ENCODE data around the gene IL23R. TPM values are rescaled to one million over a fixed set of nuclear protein-coding genes. Genes with fewer than 3 reads are reported as not detected.
"Not testable (repeated sequence)": the region's sequence is repeated elsewhere in the genome, so short reads cannot be mapped to it uniquely, and the experiment has no call there.

IL23R gene
- total RNA-seq, 2 experiments from 2014 or later: 0.23 TPM; not detected in 1

DNA sequence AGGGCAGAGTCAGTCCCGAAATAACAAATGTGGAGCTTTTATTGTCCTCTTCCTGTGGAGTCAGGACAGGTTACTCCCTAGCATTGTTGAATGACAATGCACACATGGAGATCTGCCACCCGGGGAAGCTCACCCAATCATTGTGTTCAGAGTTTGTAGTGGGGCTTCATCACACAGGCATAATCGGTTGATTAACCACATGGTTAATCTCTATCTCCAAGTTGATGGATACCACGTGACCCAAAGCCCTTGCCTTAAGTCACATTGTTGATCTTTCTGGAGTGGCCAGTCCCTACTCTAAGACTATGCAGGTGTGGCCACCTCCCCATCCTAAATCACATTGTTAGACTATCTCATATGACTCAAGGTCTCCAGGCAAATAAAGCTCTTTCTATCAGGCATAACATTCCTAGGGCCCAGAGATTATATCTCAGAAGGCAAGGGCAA is 28.9 kb upstream of the IL23R start:
- Histone ChIP-seq H4K20me1 (ENCODE audit: insufficient read depth, low read length) (no peaks in the 10 kb centered on the region), H3K27ac (ENCODE audit: low read depth, low read length, poor library complexity, severe bottlenecking) (no peak overlapping the region), H3K9me2 (ENCODE audit: insufficient read depth, low read length) (no peaks in the 10 kb centered on the region), H3K79me2 (ENCODE audit: insufficient read depth, low read depth, low read length) (no peaks in the 10 kb centered on the region), H2AFZ (ENCODE audit: low read length) (no peak overlapping the region), H3K4me3 (ENCODE audit: low read depth, low read length, poor library complexity, severe bottlenecking) (no peak overlapping the region), H3K9me3 (ENCODE audit: low read length) (no peaks in the 10 kb centered on the region), H3K4me2 (ENCODE audit: low read length) (no peak overlapping the region), H3K36me3 (ENCODE audit: insufficient read depth, low read length) (no peaks in the 10 kb centered on the region), H3K4me1 (ENCODE audit: insufficient read depth, low read length, poor library complexity, severe bottlenecking) (no peaks in the 10 kb centered on the region)
- intact Hi-C loops (cut with micrococcal nuclease; ENCODE audit: unreplicated experiment): no loop called here
- no peak for DNase-seq (ENCODE audit: low spot score)
- TF ChIP-seq EZH2phosphoT487 (IDR thresholded peaks at IDR 0.05; ENCODE audit: borderline replicate concordance, low read depth, low read length): no peak
- TF ChIP-seq, protein P1, sequence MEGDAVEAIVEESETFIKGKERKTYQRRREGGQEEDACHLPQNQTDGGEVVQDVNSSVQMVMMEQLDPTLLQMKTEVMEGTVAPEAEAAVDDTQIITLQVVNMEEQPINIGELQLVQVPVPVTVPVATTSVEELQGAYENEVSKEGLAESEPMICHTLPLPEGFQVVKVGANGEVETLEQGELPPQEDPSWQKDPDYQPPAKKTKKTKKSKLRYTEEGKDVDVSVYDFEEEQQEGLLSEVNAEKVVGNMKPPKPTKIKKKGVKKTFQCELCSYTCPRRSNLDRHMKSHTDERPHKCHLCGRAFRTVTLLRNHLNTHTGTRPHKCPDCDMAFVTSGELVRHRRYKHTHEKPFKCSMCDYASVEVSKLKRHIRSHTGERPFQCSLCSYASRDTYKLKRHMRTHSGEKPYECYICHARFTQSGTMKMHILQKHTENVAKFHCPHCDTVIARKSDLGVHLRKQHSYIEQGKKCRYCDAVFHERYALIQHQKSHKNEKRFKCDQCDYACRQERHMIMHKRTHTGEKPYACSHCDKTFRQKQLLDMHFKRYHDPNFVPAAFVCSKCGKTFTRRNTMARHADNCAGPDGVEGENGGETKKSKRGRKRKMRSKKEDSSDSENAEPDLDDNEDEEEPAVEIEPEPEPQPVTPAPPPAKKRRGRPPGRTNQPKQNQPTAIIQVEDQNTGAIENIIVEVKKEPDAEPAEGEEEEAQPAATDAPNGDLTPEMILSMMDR (conservative IDR thresholded peaks at IDR 0.05; ENCODE audit: low read length): no peak
- POLR2A ChIA-PET: interaction anchor here (0.5 to 2.4 kb wide), 3 partner anchors 13 to 1744 kb away, joined by 3 to 8 read pairs (median 3); no protein-coding TSS in a partner anchor
- CTCF ChIA-PET (ENCODE audit: unreplicated experiment): interaction anchor here (1.0 kb wide), 1 partner anchor 12 kb away, joined by 4 read pairs; no protein-coding TSS in a partner anchor
- no TSS peak for BruUV-seq (replicated peaks)

DNA sequence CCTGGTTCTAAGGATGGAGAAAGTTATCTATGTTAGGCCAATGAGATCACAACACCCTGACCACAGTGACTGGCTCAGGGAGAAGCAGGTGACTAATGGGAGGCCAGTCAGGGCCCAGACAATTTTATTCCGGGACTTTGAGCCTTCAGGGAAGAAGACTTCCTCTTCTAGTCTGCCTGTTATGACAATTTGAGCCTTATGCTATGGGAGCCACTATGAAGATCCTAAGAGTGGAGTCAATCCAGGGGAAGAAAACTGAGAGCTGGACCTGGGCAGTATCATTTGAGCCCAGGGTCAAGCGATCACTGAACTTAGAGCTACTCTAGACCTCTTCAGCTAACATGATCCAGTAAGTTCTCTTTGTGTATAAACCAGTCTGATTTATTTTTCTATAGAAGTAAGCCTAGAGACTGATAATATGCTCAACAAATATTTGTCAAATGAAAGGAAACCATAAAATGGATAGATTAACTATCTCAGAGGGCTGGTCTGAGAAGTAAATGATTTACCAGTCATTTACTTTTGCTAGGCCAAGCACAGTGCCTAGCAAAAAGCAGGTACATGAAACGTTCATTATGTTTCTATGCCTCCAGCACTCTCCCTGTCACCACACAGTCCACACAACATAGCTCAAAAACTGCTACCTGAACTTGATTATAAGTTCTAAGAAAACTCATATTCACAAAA is 27.3 kb upstream of the IL23R start:
- H4K20me1 ChIP-seq (ENCODE audit: insufficient read depth, low read length): no peaks in the 10 kb centered on the region
- no peak overlapping the region for H3K27ac ChIP-seq (ENCODE audit: low read depth, low read length, poor library complexity, severe bottlenecking)
- H3K4me2 ChIP-seq (ENCODE audit: low read length): no peak overlapping the region
- POLR2A ChIA-PET: interaction anchor here (1.0 to 1.2 kb wide), 2 partner anchors 9 to 11 kb away, joined by 3 read pairs; no protein-coding TSS in a partner anchor
- no peak overlapping the region for H3K4me3 ChIP-seq (ENCODE audit: low read depth, low read length, poor library complexity, severe bottlenecking)
- CTCF ChIA-PET (ENCODE audit: unreplicated experiment): no interaction called here
- H3K9me2 ChIP-seq (ENCODE audit: insufficient read depth, low read length): no peaks in the 10 kb centered on the region
- H3K36me3 ChIP-seq (ENCODE audit: insufficient read depth, low read length): no peaks in the 10 kb centered on the region
- DNase-seq (ENCODE audit: low spot score): no peak
- no peaks in the 10 kb centered on the region for H3K79me2 ChIP-seq (ENCODE audit: insufficient read depth, low read depth, low read length)
- BruUV-seq (replicated peaks): no TSS peak
- no peaks in the 10 kb centered on the region for H3K4me1 ChIP-seq (ENCODE audit: insufficient read depth, low read length, poor library complexity, severe bottlenecking)
- no peaks in the 10 kb centered on the region for H3K9me3 ChIP-seq (ENCODE audit: low read length)
- no peak for TF ChIP-seq EZH2phosphoT487 (IDR thresholded peaks at IDR 0.05; ENCODE audit: borderline replicate concordance, low read depth, low read length)
- TF ChIP-seq, protein P1 (conservative IDR thresholded peaks at IDR 0.05; ENCODE audit: low read length): no peak
- no peak overlapping the region; the same call in 1 of the 2 replicates for H2AFZ ChIP-seq (ENCODE audit: low read length)
- intact Hi-C loops (cut with micrococcal nuclease; ENCODE audit: unreplicated experiment): no loop called here

DNA sequence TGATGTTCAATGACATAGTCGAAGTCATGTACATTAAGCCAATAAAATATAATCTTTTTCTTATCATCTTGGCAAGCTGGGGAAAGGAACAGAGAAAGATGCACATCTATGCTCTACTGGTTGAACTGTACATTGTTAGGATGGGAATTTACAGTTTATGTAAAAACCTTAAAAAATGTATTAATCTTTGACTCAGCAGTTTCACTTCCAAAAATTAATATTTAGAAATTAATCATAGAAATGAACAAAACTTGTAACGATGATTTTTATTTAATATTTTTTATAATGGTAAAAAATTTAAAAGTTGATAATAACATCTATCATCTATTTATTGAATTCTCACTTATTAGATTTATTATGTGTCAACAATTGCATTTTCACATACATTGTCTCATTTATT is 25.8 kb upstream of the IL23R start:
- no peaks in the 10 kb centered on the region for H3K9me3 ChIP-seq (ENCODE audit: low read length)
- no peak overlapping the region for H3K27ac ChIP-seq (ENCODE audit: low read depth, low read length, poor library complexity, severe bottlenecking)
- intact Hi-C loops (cut with micrococcal nuclease; ENCODE audit: unreplicated experiment): no loop called here
- DNase-seq (ENCODE audit: low spot score): no peak
- H3K9me2 ChIP-seq (ENCODE audit: insufficient read depth, low read length): no peaks in the 10 kb centered on the region
- no peaks in the 10 kb centered on the region for H3K36me3 ChIP-seq (ENCODE audit: insufficient read depth, low read length)
- no TSS peak for BruUV-seq (replicated peaks)
- CTCF ChIA-PET (ENCODE audit: unreplicated experiment): no interaction called here
- H3K79me2 ChIP-seq (ENCODE audit: insufficient read depth, low read depth, low read length): no peaks in the 10 kb centered on the region
- no peaks in the 10 kb centered on the region for H4K20me1 ChIP-seq (ENCODE audit: insufficient read depth, low read length)
- H3K4me2 ChIP-seq (ENCODE audit: low read length): no peak overlapping the region
- TF ChIP-seq, protein P1 (conservative IDR thresholded peaks at IDR 0.05; ENCODE audit: low read length): no peak
- TF ChIP-seq EZH2phosphoT487 (IDR thresholded peaks at IDR 0.05; ENCODE audit: borderline replicate concordance, low read depth, low read length): no peak
- H3K4me1 ChIP-seq (ENCODE audit: insufficient read depth, low read length, poor library complexity, severe bottlenecking): no peaks in the 10 kb centered on the region
- H3K4me3 ChIP-seq (ENCODE audit: low read depth, low read length, poor library complexity, severe bottlenecking): no peak overlapping the region
- POLR2A ChIA-PET: interaction anchor here (1.9 kb wide), 1 partner anchor 11 kb away, joined by 4 read pairs; no protein-coding TSS in a partner anchor
- no peak overlapping the region for H2AFZ ChIP-seq (ENCODE audit: low read length)

DNA sequence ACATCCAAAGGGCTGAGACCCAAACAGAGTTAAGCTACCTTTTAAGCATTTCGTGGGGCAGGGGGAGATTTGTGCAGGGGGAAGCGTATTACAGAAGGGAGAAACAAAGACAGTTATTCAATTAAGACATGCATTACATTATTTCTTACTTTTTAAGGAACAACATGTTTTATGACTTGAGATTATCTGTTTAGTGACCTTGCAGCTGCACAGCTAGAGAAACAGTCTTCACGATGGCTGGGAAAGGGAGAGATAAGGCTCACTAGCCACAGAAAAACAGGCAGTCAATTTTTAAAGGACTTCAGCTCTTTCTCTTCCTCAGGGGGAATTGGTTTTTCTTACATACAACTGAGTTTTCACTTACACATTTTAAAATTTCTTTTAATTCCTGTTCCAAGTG is 24.4 kb upstream of the IL23R start:
- H3K4me3 ChIP-seq (ENCODE audit: low read depth, low read length, poor library complexity, severe bottlenecking); H3K79me2 ChIP-seq (ENCODE audit: insufficient read depth, low read depth, low read length); intact Hi-C loops (cut with micrococcal nuclease; ENCODE audit: unreplicated experiment); DNase-seq (ENCODE audit: low spot score); H3K4me2 ChIP-seq (ENCODE audit: low read length); H3K4me1 ChIP-seq (ENCODE audit: insufficient read depth, low read length, poor library complexity, severe bottlenecking); H3K36me3 ChIP-seq (ENCODE audit: insufficient read depth, low read length); H3K9me2 ChIP-seq (ENCODE audit: insufficient read depth, low read length); BruUV-seq (replicated peaks); H2AFZ ChIP-seq (ENCODE audit: low read length); H3K9me3 ChIP-seq (ENCODE audit: low read length); CTCF ChIA-PET (ENCODE audit: unreplicated experiment); H4K20me1 ChIP-seq (ENCODE audit: insufficient read depth, low read length); H3K27ac ChIP-seq (ENCODE audit: low read depth, low read length, poor library complexity, severe bottlenecking): not testable (repeated sequence)
- POLR2A ChIA-PET: interaction anchor here (0.7 to 1.9 kb wide), 6 partner anchors 10 to 382 kb away, joined by 3 to 4 read pairs (median 3); no protein-coding TSS in a partner anchor

All from OCI-LY7 (cell line).